HG03280 (cell line): ENCODE data around the gene ISG20.
A peak's percentile ranks its signal among the peaks of the same experiment; 100 is the strongest.
"Not testable (repeated sequence)": the region's sequence is repeated elsewhere in the genome, so short reads cannot be mapped to it uniquely, and the experiment has no call there.

Source experiments
- ATAC-seq: cut with Tn5 transposase; IDR thresholded peaks from one replicate; pipeline ENCODE4 v1.9.1; 2021; ENCODE audit warnings: mild to moderate bottlenecking, moderate library complexity; ENCODE audit not compliant: unreplicated experiment

ISG20 gene

GRCh38 chr15:88635318-88635717 is 3.5 kb upstream of the ISG20 start:
- peak; percentile 28 for ATAC-seq

GRCh38 chr15:88636050-88636449 is 2.8 kb upstream of the ISG20 start:
- ATAC-seq: no peak

- ATAC-seq: no peak
These were observed 2.2 kb upstream of the ISG20 start for GRCh38 chr15:88636654-88637053.

GRCh38 chr15:88637436-88637835 is 1.4 kb upstream of the ISG20 start:
- ATAC-seq: no peak

- ATAC-seq: no peak
These were observed 783 bp upstream of the ISG20 start for GRCh38 chr15:88637841-88638625.

GRCh38 chr15:88641959-88642452 is 3.2 kb downstream of the ISG20 start:
- no peak for ATAC-seq

- not testable (repeated sequence) for ATAC-seq
These were observed 3.7 kb downstream of the ISG20 start for GRCh38 chr15:88642514-88642913.

- no peak for ATAC-seq
These were observed 5.9 kb downstream of the ISG20 start for GRCh38 chr15:88644741-88645140.

- ATAC-seq: no peak
These were observed 6.6 kb downstream of the ISG20 start for GRCh38 chr15:88645171-88646087.

- ATAC-seq: no peak
These were observed 7.2 kb downstream of the ISG20 start for GRCh38 chr15:88646088-88646405.

- ATAC-seq: no peak
These were observed 8.1 kb downstream of the ISG20 start for GRCh38 chr15:88646951-88647350.

GRCh38 chr15:88647351-88648105 is 8.7 kb downstream of the ISG20 start:
- ATAC-seq: no peak

GRCh38 chr15:88648357-88649214 is 9.8 kb downstream of the ISG20 start:
- no peak for ATAC-seq

GRCh38 chr15:88649286-88649733 is 10.5 kb downstream of the ISG20 start:
- peak; percentile 57 for ATAC-seq

- ATAC-seq: peak; percentile 6
These were observed 11.1 kb downstream of the ISG20 start for GRCh38 chr15:88649753-88650551.

GRCh38 chr15:88650556-88650955 is 11.7 kb downstream of the ISG20 start:
- no peak for ATAC-seq

GRCh38 chr15:88651136-88651732 is 12.4 kb downstream of the ISG20 start:
- no peak for ATAC-seq

- ATAC-seq: no peak
These were observed 13.2 kb downstream of the ISG20 start for GRCh38 chr15:88651971-88652370.
